GM12892 (cell line): ENCODE data around the gene PDE6B.

Experiments used
- POLR2A ChIP-seq: IDR thresholded peaks from 2 replicates; pipeline ENCODE4 v1.6.1; 2011; ENCODE audit warnings: low read depth, low read length, control low read depth
- POLR2AphosphoS5 ChIP-seq: IDR thresholded peaks from 2 replicates; pipeline ENCODE4 v1.6.1; 2011; ENCODE audit warnings: low read depth, low read length, control low read depth
- TAF1 ChIP-seq: IDR thresholded peaks from 2 replicates; pipeline ENCODE4 v1.6.1; 2011; ENCODE audit warnings: low read depth, mild to moderate bottlenecking, control low read depth, low read length, borderline replicate concordance

DNA sequence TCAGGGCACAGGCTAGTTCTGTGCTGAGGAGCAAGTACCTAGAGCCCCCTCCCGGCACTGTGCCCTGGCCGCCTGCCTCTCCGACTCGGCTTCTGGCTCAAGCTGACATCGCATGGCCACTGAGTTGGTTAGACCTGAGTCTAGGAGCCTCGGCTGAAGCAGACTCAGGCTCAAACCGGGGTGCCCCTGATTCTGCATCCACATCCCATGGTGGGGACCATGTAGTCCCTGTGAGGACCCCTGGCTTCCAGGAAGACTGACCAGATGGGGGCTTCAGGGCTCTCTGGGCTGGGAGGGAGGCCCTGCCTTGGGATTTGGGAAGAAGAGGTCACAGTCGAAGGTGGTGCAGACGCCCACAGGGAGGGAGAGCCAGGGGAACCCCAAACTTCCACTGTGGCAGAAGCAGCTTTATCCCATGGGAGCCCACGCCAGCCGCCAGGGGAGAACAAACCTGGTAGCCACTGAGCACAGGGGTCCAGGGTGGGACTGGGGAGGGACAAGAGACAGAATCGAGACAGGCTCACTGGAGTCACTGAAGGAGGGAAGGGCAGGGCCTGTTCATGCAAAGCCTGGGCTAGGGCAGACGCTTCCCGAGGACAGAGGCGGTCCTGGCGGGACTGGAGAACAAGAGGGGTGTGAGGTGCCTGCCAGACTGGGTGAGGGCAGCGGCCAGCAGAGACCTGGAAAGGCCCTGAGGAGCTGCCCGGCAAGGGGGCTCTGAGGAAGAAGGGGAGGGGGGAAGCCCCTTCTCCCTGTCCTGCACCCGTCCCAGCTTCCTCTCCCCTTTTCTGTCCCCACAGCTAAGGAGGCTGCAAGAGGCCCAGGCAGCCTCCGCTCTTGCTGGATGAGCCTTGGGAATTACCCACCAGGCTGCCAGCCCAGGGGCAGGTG is 1.1 kb downstream of the PDE6B start:
- no peak for TF ChIP-seq POLR2AphosphoS5
- no peak for TF ChIP-seq POLR2A
- TF ChIP-seq TAF1 = no peak
